Stimulated activated CD8-positive, alpha-beta memory T cell treated with anti-CD3 and anti-CD28 coated beads, Interleukin-4, amount 100 ng/mL, for 4 hours (primary cell): Measurements from ENCODE around the gene ZNF157.
A peak's percentile ranks its signal among the peaks of the same experiment; 100 is the strongest.
"Not testable (repeated sequence)": the region's sequence is repeated elsewhere in the genome, so short reads cannot be mapped to it uniquely, and the experiment has no call there.

ENCODE experiments used
- DNase-seq, 2 donors: peaks; one replicate each; pipeline ENCODE4 v3.0.0-alpha.2; 2020; ENCODE audit warnings: low read depth in 2 of 2, low spot score in 1 of 2

The ZNF157 gene

DNA sequence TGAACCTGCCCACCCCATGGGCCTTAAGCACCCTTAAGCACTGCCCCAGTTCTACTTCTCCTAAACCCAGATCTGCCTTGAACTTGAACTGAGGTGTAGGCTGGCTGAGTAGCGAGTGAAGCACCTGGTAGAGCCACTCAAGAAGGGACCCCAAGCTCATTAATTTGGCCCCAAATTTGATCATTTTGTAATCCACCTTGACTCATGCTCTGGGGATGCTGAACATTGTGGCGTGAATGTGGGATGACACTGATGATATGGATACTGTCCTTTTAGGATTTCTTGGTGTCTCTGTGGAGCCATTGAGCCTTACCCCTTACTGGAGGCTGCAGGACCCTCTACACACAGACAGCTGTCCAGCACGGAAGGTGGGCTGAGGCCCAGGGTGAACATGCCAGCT is at the start of gene ZNF157:
ZNF157 (plus strand) TSS at position 301 of the 400 bp plus-strand sequence; CDS start at position 392, 91 bp downstream.
- DNase-seq, result no peak

DNA sequence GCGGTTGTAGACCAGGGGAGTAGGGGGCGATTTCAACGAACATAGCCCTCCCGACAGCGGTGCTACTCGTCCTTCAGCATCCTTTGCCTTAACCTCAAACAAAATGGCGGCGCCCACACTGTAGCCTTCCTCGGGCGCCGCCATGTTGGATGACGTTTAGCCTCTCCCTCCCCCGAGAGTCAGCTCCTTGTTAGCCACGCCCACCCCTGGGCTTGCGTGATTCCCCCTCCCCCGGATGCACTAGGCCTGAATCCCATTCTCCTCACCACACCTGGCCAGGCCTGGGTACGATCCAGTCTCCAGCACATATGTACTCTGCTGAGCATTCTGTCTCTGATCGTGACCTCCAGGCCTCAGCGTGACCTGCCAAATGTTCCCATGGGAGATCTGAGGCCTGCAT is 49.0 kb upstream of the ZNF157 start:
- DNase-seq, result no peak

DNA sequence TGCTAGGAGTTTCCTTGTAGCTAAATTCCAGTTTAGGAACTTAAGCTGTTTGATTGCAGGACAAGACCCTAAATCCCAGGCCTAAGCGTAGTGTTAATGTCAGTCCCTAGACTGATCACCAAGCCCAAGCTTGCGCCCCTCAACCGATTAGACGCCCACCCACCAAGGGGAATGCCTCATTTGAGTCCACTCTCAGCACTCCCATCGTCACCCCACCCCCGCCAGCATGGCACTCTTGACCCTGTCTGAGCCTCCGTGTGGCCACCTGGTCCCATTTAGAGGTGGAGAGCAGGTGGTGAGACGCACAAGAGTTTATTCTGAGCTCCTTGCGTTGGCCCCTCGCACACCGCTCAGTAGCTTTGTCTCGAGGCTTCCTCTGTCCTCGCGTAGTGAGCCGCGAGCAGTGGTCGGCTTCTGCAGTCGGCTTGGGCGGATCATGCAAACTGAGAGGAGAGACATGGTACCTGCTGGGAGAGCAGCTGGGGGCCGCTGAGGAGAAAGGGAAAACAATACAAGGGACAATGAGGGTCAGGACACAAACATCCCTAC is 48.5 kb upstream of the ZNF157 start:
- no peak for DNase-seq

DNA sequence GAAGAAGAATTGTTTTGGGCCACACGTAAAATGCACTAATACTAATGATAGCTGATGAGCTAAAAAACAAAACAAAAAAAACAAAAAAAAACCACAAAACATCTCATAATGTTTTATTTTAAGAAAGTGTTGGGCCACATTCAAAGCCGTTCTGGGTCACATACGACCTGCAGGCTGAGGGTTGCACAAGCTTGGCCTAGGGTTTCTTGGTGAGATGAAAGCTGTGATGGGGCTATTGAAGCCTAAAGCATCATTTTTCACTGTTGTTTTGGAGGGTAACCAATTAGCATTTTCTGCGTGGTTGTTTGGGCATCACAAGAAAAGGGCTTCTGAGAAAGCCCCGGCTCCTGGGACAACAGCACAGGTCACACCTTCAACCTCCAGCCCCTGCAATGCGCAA is 42.5 kb upstream of the ZNF157 start:
- DNase-seq, result no peak

DNA sequence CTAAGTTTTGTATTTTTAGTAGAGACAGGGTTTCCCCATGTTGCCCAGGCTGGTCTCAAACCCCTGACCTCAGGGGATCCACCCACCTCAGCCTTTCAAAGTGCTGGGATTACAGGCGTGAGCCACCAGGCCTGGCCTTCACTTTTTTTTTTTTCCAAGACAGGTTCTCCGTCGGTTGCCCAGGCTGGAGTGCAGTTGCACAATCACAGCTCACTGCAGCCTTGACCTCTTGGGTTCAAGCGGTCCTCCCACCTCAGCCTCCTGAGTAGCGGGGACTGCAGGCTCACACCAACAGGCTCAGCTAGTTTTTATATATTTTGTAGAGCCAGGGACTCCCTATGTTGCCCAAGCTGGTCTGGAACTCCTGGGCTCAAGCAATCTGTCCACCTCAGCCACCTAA is 37.6 kb upstream of the ZNF157 start:
- DNase-seq, result not testable (repeated sequence)

DNA sequence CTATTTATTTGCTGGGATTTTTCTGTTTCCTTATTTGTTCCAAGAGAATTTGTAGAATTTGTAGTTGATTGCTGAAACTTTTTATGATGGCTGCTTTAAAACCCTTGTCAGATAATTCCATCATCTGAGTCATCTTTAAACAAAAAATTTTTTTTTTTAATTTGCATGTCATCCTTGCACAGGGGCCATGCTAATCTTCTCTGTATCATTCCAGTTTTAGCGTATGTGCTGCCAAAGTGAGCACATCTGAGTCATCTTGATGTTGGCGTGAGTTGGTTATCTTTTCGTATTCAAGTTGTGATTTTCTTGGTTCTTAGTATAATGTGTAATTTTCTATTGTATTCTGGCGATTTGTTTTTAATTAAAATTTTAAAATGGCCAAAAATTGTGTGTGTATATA is 18.7 kb upstream of the ZNF157 start:
- no peak for DNase-seq

DNA sequence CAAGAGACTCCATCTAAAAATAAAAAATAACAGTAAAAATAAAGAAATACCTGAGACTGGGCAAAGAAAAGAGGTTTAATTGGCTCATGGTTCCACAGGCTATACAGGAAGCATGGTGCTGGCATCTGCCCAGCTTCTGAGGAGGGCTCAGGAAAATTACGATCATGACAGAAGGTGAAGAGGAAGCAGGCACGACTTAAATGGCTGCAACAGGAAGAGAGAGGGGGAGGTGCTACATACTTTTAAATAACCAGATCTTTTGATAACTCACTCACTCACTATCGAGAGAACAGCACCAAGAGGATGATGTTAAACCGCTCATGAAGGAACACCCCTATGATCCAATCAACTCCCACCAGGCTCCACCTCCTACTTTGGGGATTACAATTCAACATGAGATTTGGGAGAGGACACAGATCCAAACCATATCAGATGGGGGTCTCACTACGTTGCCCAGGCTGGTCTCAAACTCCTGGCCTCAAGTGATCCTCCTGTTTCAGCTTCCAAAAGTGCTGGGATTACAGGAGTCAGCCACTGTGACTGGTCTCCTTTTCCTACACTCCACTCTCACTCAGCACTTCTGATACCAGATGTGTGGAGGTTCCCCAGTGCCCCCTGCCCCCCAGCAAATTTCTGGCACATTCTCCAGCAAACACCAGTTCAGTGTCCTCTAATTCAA is 11.9 kb upstream of the ZNF157 start:
- DNase-seq, result no peak

DNA sequence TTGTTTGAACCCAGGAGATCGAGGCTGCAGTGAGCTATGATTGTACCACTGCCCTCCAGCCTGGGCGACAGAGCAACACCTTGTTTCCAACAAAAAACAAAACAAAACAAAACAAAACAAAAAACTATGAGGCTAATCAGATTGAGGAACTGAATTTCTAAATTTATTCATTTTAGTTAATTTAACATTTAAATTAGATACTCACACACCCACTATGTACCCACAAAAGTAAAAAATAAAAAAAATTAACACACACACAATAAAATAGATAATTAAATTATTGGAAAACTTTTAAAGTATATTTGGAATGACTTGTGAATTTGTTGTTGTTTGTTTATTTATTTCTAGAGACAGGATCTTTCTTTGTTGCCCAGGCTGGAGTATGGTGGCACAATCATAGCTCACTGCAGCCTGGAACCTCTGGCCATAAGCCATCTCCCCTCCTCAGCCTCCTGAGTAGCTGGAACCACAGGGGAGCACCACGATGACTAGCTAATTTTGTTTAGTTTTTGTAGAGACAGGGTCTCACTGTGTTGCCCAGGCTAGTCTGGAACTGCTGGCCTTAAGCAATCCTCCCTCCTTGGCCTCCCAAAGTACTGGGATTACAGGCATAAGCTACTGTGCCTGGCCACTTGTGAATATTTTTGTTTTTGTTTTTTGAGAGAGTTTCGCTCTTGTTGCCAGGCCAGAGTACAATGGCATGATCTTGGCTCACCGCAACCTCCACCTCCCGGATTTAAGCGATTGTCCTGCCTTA is 9.8 kb upstream of the ZNF157 start:
- DNase-seq, result no peak

DNA sequence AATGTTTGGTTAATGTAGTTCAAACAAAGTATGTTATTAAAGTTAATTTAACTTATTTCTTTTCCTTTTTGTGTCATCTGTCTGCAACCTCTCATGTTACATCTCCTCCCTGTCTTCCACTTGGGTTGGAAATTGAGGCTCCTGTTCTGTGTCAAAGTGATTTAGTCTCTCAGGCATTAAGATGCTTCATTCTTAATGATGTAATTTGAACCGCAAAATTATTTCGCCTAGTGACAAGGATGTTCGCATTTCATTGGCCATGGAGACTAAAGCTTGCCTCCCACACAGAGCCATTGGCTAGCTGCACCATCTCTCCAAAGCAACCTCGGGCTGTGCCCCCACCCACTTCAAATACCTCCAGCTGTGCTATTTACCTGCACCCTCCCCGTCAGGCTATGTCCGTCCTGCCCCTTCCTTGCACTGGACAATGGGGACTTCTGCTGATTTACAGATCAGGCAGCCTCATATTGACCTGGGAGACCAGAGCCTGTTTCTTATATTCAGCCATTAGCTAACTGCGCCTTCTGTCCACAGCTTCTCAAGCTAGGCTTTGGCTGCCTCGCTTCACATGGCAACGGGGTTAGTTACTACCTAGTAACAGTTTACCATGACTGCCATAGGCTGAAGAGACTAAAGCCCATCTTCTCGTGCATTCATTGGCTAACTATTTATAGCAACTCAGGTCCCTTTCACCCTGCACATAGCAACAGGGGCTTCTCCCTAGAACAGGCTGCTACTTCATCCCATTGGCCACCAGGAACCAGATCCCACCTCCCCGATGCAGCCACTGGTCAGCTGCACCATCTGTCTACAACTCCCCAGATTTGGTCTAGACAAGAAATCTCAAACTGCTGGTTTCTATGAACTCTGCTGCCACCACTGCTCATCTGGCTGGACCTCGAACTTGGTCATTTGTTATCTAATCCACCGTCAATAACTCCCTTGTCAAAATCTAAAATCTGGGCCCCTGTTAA is 8.6 kb upstream of the ZNF157 start:
- DNase-seq, result peak in 1 of 2 donors; percentile 10

DNA sequence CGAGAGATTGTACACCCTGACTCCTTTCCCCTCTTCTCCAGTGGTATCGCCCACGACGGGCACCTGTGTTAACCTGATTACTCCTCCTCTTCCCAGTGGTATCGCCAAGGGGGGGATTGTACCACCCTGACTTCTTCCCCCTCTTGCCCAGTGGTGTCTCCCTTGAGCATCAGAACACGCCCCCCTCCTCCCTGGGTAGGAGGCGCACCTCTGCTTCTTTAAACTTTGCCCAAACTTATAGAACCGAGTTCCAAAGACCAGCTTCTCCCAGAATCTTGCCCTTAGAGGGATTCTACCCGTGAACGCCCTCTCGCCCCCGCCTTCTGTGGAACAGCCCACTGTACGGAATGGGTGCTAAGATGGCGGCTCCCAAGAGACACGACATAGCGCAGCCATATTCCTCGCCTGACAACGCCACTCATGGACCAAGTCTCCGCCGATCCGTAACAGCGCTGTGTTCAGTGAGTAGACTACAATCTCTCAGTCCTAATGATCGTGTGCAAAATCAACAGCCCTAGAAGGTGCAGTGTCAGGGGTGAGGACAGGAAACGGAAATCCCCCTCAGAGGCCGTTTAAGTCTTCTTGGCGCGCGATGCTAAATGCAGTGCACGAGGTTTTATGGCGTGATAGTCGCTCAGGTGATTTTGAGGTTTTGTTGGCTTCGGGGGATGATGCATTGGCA is 4.2 kb upstream of the ZNF157 start:
- DNase-seq, result peak; percentile 31 to 48

DNA sequence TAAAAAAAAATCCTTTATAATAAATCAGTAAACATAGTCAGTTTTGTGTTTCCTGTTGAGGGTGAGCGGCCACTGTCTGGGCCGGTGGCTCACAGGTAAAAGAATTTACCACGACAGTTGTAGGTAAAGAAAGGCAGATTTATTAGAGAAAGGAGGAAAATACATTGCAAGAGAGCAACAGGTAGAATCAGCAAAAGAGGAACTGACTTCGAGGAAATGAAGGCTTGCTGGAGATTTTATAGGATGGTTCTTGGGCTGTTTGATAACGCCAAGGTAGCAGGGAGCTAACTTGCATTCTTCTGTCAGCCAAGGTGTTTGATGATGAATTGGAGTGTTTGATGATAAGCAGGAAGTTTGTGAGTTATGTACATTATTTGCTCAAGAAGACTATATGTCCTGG is 2.8 kb downstream of the ZNF157 start:
- DNase-seq, result no peak

DNA sequence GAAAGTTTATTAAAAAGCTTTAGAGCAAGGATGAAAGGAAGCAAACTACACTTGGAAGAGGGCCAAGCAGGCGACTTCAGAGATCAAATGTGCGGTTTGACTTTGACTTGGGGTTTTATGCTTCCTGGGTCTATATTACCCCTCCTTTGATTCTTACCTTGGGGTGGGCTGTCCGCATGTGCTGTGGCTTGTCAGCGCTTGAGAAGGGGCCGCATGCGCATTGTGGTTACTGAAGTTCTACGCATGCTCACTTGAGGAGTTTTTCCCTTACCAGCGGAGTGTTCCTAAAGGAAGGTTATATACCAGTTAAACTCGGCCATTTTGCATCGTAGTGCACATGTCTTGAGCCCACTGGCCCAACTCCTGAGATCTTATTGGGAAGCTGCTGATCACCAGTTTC is 9.9 kb downstream of the ZNF157 start:
- DNase-seq, result peak; percentile 32 to 49

DNA sequence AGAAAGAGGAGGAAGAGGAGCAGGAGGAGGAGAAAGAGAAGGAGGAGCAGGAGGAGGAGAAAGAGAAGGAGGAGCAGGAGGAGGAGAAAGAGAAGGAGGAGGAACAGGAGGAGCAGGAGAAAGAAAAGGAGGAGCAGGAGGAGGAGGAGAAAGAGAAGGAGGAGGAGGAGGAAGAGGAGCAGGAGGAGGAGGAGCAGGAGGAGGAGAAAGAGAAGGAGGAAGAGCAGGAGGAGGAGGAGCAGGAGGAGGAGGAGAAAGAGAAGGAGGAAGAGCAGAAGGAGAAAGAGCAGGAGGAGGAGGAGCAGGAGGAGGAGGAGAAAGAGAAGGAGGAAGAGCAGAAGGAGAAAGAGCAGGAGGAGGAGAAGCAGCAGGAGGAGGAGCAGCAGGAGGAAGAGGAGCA is 10.5 kb downstream of the ZNF157 start:
- DNase-seq, result not testable (repeated sequence)

DNA sequence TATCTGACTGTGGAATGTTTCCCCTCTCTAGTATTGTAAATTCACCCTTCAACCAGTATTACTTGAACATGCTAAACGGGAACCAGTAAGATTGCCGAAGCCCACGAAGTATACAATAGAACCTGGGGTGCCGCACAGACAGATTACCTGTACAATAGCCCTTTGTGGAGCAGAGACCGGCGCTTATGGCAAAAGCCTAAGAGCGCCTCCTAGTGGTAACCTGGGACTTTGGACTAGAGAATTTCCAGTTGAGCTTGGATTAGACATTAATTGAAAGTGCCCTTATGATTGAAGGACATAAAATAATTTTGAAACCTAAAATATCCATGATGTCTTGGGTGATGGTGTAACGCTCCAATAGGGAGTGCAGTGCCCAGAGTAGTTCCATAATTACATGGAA is 14.1 kb downstream of the ZNF157 start:
- peak; percentile 40 to 43 for DNase-seq

DNA sequence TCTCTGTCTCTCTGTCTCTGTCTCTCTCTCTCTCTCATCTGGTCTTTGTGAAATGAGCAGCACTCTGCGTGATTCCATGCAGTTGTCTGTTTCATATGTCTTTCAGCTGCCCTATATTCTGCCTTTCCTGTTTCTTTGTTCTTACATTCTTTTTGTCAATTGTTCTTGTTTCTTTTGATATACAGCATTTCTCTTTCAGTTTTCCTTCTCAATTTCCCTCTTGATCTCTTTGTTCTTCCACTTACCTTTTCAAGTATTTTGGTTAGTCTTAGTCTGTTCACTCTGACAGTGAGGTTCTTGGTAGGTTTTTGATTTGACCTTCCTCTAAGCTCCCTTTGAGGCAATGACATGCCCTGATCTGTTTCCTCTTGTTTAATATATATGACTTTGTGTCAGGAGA is 20.4 kb downstream of the ZNF157 start:
- DNase-seq, result no peak

DNA sequence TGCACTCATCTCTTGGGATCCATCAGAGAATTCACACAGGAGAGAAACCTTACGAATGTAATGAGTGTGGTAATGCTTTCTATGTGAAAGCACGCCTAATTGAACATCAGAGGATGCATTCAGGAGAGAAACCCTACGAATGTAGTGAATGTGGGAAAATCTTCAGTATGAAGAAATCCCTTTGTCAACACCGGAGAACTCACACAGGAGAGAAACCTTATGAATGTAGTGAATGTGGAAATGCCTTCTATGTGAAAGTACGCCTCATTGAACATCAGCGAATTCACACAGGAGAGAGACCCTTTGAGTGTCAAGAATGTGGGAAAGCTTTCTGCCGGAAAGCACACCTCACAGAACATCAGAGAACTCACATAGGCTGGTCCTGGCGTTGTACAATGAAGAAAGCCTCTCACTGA is 42.8 kb downstream of the ZNF157 start:
- no peak for DNase-seq

DNA sequence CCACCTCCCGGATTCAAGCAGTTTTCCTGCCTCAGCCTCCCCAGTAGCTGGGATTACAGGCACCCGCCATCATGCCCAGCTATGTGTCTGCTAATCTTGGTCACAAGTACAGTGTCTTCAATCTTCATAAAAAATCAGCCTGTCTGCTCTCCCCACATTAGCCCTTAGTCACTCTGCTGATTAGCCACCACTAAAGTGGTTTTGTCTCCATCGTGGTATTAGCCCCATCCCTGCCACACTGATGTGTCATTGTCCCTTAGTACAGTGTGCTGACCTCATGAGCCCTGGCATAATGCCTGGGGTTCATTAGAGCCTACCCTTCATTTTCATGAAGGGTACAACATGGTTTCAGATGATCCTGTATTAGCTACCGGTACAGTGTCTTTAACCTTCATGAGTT is 49.9 kb downstream of the ZNF157 start:
- no peak for DNase-seq

DNA sequence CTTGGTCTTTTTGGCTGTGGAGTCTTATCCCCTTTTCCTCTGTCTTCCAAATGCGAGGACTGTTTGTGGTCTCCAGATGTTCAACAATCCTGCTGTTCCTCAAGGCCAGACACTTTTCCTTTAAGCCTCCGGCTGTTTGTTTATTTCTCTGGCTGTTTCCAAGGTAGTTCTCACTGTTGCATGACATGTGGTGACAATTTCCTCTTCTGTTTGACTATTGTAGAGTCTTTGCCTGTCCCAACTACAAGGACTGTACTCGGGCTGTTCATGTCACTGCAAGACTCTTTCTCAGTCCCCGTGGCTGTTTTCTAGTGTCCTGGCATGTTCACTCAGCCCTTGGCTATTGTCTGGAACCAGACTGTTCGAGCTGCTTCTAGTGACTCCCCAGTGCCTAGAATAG is 50.6 kb downstream of the ZNF157 start:
- no peak for DNase-seq

DNA sequence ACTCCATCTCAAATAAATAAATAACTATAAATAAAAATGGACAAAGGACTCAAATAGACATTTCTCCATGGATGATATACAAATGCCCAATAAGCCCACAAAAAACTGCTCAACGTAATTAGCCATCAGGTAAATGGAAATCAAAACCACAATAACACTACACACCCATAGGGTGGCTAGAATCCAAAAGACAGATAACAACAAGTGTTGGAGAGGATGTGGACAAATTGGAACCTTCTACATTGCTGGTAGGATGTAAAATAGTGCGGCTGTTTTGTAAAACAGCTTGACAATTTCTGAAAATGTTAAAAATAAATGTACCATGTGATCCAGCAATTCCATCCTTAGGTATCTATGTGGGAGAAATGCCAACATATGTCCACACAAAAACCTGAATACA is 52.1 kb downstream of the ZNF157 start:
- DNase-seq, result no peak

DNA sequence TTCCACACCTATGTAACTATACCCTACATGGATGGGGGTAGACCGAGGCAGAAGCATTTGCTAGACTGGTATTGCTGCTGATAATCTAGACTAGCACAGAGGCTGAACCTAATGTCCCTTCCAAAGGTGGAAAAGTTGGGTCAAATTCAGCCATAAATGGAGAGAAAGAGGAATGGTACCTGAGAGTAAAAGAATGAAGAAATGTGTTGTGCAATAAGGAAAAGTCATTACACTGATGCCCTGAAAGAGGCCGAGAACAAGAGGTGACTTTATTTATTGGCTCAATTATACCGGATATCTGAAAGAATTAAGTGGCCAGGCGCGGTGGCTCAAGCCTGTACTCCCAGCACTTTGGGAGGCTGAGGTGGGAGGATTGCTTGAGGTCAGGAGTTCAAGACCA is 60.5 kb downstream of the ZNF157 start:
- DNase-seq, result no peak

DNA sequence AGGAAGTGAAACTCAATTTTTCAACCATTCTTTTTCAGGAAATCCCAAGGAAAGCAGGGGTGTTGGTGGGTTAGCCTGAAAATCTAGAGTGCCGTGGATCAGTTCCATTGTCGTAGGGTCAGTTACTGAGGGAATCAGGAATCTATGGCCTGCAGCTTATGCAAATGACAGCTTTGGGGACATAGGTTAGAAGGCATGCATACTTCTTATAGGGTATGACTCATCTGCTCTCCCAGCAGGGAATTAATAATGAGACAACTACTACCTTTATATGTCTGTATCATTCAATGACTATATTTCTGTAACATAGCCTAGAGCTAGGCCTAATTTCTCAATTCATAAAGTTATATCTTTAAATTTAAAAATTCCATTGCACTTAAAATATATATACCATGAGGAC is 76.1 kb downstream of the ZNF157 start:
- DNase-seq, result no peak
